Neural cell (in vitro differentiated cells): Measurements from ENCODE around the gene DENND10. TPM values are rescaled to one million over a fixed set of nuclear protein-coding genes. Genes with fewer than 3 reads are reported as not detected.

Source experiments
- H2AFZ ChIP-seq: fragments of 200-600, 300-800 bp; sonication (generic), shearing (Covaris generic); 2 replicates; pipeline ENCODE4 v1.6.0; 2014; ENCODE audit warnings: low read depth, mild to moderate bottlenecking, antibody characterized with exemption, low read length, moderate library complexity
- H3F3A ChIP-seq: fragments of 200-600 bp; shearing (Covaris generic); 2 replicates; pipeline ENCODE4 v1.6.1; 2016; ENCODE audit warnings: mild to moderate bottlenecking, moderate library complexity, mixed read lengths, antibody characterized with exemption, low read length; ENCODE audit not compliant: insufficient read depth, poor library complexity, severe bottlenecking
- H3K27ac ChIP-seq: fragments of 200-600, 300-800 bp; sonication (generic), shearing (Covaris generic); 2 replicates; pipeline ENCODE4 v1.5.1; 2014; ENCODE audit warnings: mild to moderate bottlenecking, low read length, moderate library complexity
- H3K27me3 ChIP-seq: fragments of 300-800, 200-600 bp; sonication (generic), shearing (Covaris generic); 2 replicates; pipeline ENCODE4 v1.6.0; 2014; ENCODE audit warnings: mild to moderate bottlenecking, low read depth, low read length, moderate library complexity; ENCODE audit not compliant: insufficient read depth
- H3K36me3 ChIP-seq: fragments of 300-800, 200-600 bp; sonication (generic), shearing (Covaris generic); 2 replicates; pipeline ENCODE4 v1.5.1; 2014; ENCODE audit warnings: mild to moderate bottlenecking, antibody characterized with exemption, low read length, moderate library complexity; ENCODE audit not compliant: insufficient read depth
- H3K4me2 ChIP-seq: fragments of 300-800, 200-600 bp; sonication (generic), shearing (Covaris generic); 2 replicates; pipeline ENCODE4 v1.6.0; 2014; ENCODE audit warnings: mild to moderate bottlenecking, low read length
- H3K4me3 ChIP-seq: fragments of 300-800, 200-600 bp; sonication (generic), shearing (Covaris generic); 2 replicates; pipeline ENCODE4 v1.5.1; 2014; ENCODE audit warnings: mild to moderate bottlenecking, low read length, moderate library complexity
- H3K79me2 ChIP-seq: fragments of 200-600 bp; shearing (Covaris generic); replicated peaks from 2 replicates; pipeline ENCODE4 v1.6.0; 2014; ENCODE audit warnings: mild to moderate bottlenecking, low read length, moderate library complexity; ENCODE audit not compliant: insufficient read depth
- H3K9ac ChIP-seq: fragments of 300-800, 200-600 bp; sonication (generic), shearing (Covaris generic); 2 replicates; pipeline ENCODE4 v1.6.1; 2016; ENCODE audit warnings: mild to moderate bottlenecking, low read length, mixed read lengths
- H3K9me2 ChIP-seq: fragments of 200-600 bp; shearing (Covaris generic); 2 replicates; pipeline ENCODE4 v1.6.1; 2016; ENCODE audit warnings: mild to moderate bottlenecking, low read length, mixed read lengths; ENCODE audit not compliant: insufficient read depth
- H3K9me3 ChIP-seq: fragments of 200-600, 300-800 bp; sonication (generic), shearing (Covaris generic); 2 replicates; pipeline ENCODE4 v1.6.1; 2016; ENCODE audit warnings: mild to moderate bottlenecking, mixed run types, low read length, moderate library complexity, mixed read lengths
- H4K20me1 ChIP-seq: fragments of 200-600 bp; shearing (Covaris generic); 2 replicates; pipeline ENCODE4 v1.6.1; 2016; ENCODE audit warnings: mild to moderate bottlenecking, mixed run types; ENCODE audit not compliant: insufficient read depth
- EP300 ChIP-seq: fragments of 450-650 bp; conservative IDR thresholded peaks from 2 replicates; pipeline ENCODE4 v1.6.1; 2014; ENCODE audit warnings: antibody characterized with exemption, mild to moderate bottlenecking, moderate library complexity; ENCODE audit not compliant: poor library complexity, severe bottlenecking
- EZH2 ChIP-seq: fragments of 200-600, 300-800 bp; shearing (Covaris generic), sonication (generic); IDR thresholded peaks from 2 replicates; pipeline ENCODE4 v1.6.1; 2014; ENCODE audit warnings: antibody characterized with exemption, low read length, borderline replicate concordance, mild to moderate bottlenecking; ENCODE audit not compliant: insufficient read depth, poor library complexity, severe bottlenecking
- MXI1 ChIP-seq: fragments of 450-650 bp; conservative IDR thresholded peaks from 2 replicates; pipeline ENCODE4 v1.6.1; 2014; ENCODE audit warnings: antibody characterized with exemption, mild to moderate bottlenecking; ENCODE audit not compliant: poor library complexity, severe bottlenecking
- POLR2AphosphoS5 ChIP-seq: IDR thresholded peaks from 2 replicates; pipeline ENCODE4 v1.6.1; 2012
- RAD21 ChIP-seq: fragments of 450-650 bp; conservative IDR thresholded peaks from 2 replicates; pipeline ENCODE4 v1.6.1; 2014; ENCODE audit warnings: antibody characterized with exemption, mild to moderate bottlenecking, moderate library complexity
- SMC3 ChIP-seq: fragments of 450-650 bp; conservative IDR thresholded peaks from 2 replicates; pipeline ENCODE4 v1.6.1; 2014; ENCODE audit warnings: antibody characterized with exemption, mild to moderate bottlenecking, moderate library complexity; ENCODE audit not compliant: poor library complexity
- TAF1 ChIP-seq: IDR thresholded peaks from 2 replicates; pipeline ENCODE4 v1.6.1; 2012; ENCODE audit warnings: low read depth
- polyA plus RNA-seq: library from polyadenylated mRNA; depleted of rRNA; stranded (reverse); fragments of >200 nt; gene quantifications from 2 replicates; pipeline ENCODE4 v1.2.3, GENCODE V29; 2014
- TF ChIP-seq, protein P1 (sequence below): IDR thresholded peaks from 2 replicates; pipeline ENCODE4 v1.6.1; 2012; ENCODE audit warnings: borderline replicate concordance
- TF ChIP-seq, protein P2 (sequence below): fragments of 450-650 bp; IDR thresholded peaks from 2 replicates; pipeline ENCODE4 v1.5.1; 2014; ENCODE audit warnings: antibody characterized with exemption, mild to moderate bottlenecking, moderate library complexity; ENCODE audit not compliant: poor library complexity, severe bottlenecking

The DENND10 gene
- polyA plus RNA-seq, 1 donor from 2014 or later = 81.6 TPM

DNA sequence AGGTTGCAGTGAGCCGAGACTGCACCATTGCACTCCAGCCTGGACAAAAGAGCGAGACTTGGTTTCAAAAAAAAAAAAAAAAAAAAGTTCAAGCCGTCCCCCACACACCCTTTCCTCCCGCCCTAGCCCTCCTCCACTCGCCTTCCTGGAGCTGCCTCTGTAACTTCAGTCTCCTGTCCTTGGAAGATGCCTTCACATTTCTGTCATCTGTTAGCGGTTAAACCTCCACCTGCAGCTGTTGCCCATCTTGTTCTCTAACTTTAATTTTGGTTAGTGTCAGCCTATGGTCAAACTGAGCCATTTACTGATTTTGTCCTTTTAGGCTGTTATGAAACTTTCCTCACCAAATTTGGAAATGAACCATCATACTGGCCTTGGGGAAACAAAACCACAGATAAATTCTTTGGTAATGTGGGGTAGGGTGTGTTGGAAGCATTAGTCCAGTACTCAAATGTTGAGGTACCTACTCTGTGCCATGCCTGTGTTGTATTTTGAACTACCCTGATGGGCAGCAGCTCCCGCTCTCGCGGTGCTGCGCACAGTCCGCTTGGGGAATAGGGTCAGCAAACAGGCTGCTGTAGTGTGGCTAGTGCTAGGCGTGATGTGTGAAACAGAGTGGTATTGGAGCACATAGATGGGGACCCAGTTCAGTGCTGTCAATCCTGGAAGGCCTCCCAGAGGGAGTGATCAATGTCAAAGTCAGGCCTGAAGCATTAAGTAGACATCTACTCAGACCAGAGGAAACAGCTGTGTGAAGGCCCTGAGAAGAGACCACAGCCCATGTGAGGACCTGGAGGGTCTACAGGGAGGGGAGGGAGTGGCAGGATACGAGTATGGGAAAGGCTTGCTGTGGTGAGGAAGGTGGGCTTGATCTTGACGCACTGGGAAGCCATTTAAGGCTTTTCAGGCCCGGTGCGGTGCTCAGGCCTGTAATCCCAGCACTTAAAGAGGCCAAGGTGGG, 34.7 kb downstream of the DENND10 start:
- no peaks in the 10 kb centered on the region for H3K27me3 ChIP-seq
- no peaks in the 10 kb centered on the region for H4K20me1 ChIP-seq
- no peak overlapping the region for H3K4me3 ChIP-seq
- no peak overlapping the region for H3K27ac ChIP-seq
- TF ChIP-seq, protein P1, sequence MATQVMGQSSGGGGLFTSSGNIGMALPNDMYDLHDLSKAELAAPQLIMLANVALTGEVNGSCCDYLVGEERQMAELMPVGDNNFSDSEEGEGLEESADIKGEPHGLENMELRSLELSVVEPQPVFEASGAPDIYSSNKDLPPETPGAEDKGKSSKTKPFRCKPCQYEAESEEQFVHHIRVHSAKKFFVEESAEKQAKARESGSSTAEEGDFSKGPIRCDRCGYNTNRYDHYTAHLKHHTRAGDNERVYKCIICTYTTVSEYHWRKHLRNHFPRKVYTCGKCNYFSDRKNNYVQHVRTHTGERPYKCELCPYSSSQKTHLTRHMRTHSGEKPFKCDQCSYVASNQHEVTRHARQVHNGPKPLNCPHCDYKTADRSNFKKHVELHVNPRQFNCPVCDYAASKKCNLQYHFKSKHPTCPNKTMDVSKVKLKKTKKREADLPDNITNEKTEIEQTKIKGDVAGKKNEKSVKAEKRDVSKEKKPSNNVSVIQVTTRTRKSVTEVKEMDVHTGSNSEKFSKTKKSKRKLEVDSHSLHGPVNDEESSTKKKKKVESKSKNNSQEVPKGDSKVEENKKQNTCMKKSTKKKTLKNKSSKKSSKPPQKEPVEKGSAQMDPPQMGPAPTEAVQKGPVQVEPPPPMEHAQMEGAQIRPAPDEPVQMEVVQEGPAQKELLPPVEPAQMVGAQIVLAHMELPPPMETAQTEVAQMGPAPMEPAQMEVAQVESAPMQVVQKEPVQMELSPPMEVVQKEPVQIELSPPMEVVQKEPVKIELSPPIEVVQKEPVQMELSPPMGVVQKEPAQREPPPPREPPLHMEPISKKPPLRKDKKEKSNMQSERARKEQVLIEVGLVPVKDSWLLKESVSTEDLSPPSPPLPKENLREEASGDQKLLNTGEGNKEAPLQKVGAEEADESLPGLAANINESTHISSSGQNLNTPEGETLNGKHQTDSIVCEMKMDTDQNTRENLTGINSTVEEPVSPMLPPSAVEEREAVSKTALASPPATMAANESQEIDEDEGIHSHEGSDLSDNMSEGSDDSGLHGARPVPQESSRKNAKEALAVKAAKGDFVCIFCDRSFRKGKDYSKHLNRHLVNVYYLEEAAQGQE = no peak
- TF ChIP-seq RAD21 (no peak), EZH2 (no peak), SMC3 (no peak), EP300 (no peak), MXI1 (no peak), TAF1 (no peak), POLR2AphosphoS5 (no peak)
- TF ChIP-seq, protein P2, sequence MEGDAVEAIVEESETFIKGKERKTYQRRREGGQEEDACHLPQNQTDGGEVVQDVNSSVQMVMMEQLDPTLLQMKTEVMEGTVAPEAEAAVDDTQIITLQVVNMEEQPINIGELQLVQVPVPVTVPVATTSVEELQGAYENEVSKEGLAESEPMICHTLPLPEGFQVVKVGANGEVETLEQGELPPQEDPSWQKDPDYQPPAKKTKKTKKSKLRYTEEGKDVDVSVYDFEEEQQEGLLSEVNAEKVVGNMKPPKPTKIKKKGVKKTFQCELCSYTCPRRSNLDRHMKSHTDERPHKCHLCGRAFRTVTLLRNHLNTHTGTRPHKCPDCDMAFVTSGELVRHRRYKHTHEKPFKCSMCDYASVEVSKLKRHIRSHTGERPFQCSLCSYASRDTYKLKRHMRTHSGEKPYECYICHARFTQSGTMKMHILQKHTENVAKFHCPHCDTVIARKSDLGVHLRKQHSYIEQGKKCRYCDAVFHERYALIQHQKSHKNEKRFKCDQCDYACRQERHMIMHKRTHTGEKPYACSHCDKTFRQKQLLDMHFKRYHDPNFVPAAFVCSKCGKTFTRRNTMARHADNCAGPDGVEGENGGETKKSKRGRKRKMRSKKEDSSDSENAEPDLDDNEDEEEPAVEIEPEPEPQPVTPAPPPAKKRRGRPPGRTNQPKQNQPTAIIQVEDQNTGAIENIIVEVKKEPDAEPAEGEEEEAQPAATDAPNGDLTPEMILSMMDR = no peak
- H3K9me3 ChIP-seq = no peaks in the 10 kb centered on the region
- peaks cover 1% of the 10 kb centered on the region for H3K36me3 ChIP-seq
- H3F3A ChIP-seq = no peaks in the 10 kb centered on the region
- H3K9ac ChIP-seq = no peak overlapping the region
- H3K9me2 ChIP-seq = no peaks in the 10 kb centered on the region
- H3K4me2 ChIP-seq = no peak overlapping the region
- no peak overlapping the region for H2AFZ ChIP-seq
- H3K79me2 ChIP-seq = no peaks in the 10 kb centered on the region

DNA sequence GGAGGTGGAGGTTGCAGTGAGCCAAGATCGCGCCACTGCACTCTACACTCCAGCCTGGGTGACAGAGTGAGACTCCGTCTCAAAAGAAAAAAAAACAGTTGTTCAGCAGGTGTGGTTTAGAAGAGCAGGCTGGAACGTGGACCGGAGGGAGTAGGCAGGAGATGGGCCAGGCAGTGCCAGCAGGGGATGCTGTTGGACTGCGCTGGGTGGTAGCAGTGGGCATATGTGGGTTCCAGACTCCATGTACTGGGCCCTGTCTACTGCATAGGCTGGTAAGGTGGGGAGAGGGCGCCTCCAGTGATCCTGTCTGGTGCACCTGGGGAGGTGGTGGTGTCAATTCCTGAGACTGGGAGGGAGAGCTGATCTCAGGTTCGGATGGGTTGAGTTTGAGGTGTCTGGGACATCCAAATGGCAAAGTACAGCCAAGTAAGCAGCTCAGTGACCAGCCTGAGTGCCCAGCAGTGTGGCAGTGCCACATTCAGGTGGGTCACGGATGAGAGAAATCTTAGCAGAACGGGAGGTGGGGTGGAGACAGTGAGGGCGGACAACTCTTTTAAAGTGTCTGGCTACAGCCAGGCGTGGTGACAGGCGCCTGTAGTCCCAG, 35.7 kb downstream of the DENND10 start:
- TF ChIP-seq POLR2AphosphoS5 (no peak), RAD21 (peak; percentile 36)
- TF ChIP-seq, protein P2 = peak; percentile 23
- H3K9me3 ChIP-seq = no peaks in the 10 kb centered on the region
- no peaks in the 10 kb centered on the region for H3K79me2 ChIP-seq
- H3K27me3 ChIP-seq = no peaks in the 10 kb centered on the region
- no peaks in the 10 kb centered on the region for H4K20me1 ChIP-seq
- H3K27ac ChIP-seq = no peak overlapping the region
- no peaks in the 10 kb centered on the region for H3K36me3 ChIP-seq
- H2AFZ ChIP-seq = no peak overlapping the region
- H3F3A ChIP-seq = no peaks in the 10 kb centered on the region
- H3K4me3 ChIP-seq = no peak overlapping the region
- H3K9ac ChIP-seq = no peak overlapping the region
- H3K4me2 ChIP-seq = no peak overlapping the region
- H3K9me2 ChIP-seq = no peaks in the 10 kb centered on the region
